A673 (cell line): ENCODE measurements around the gene TTC7B.

Experiments
- EZH2 ChIP-seq: fragments of 200-600 bp; sonication (generic); IDR thresholded peaks from 2 replicates; pipeline ENCODE4 v1.6.1; 2017; ENCODE audit warnings: borderline replicate concordance, low read depth, mild to moderate bottlenecking, mixed read lengths, antibody characterized with exemption, low read length; ENCODE audit not compliant: poor library complexity, severe bottlenecking
- TF ChIP-seq, protein P1 (sequence below): fragments of 300-800, 200-600 bp; sonication (generic); conservative IDR thresholded peaks from 2 replicates; pipeline ENCODE4 v1.5.1; 2017; ENCODE audit warnings: low read depth, mild to moderate bottlenecking, antibody characterized with exemption, low read length, moderate library complexity, mixed read lengths

DNA sequence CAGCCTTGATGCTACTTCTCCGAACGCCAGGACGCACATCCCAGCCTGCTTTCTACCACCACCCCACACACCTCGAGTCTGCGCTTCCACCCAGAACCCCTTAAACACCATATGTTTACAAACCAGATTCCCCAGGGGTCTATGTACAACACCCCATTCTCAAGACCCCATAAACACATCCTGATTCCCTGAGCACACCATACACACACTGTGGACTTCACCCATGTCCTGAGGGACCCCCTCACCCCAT is 733 bp downstream of the TTC7B start:
- TF ChIP-seq, protein P1, sequence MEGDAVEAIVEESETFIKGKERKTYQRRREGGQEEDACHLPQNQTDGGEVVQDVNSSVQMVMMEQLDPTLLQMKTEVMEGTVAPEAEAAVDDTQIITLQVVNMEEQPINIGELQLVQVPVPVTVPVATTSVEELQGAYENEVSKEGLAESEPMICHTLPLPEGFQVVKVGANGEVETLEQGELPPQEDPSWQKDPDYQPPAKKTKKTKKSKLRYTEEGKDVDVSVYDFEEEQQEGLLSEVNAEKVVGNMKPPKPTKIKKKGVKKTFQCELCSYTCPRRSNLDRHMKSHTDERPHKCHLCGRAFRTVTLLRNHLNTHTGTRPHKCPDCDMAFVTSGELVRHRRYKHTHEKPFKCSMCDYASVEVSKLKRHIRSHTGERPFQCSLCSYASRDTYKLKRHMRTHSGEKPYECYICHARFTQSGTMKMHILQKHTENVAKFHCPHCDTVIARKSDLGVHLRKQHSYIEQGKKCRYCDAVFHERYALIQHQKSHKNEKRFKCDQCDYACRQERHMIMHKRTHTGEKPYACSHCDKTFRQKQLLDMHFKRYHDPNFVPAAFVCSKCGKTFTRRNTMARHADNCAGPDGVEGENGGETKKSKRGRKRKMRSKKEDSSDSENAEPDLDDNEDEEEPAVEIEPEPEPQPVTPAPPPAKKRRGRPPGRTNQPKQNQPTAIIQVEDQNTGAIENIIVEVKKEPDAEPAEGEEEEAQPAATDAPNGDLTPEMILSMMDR = no peak
- TF ChIP-seq EZH2 = no peak
